Smooth muscle cell (in vitro differentiated cells): ENCODE measurements around the gene IRF7. TPM values are rescaled to one million over a fixed set of nuclear protein-coding genes. Genes with fewer than 3 reads are reported as not detected.

Experiments
- DNase-seq: peaks from one replicate; lab custom pipeline; 2025; ENCODE audit not compliant: unreplicated experiment; lab: John Stamatoyannopoulos, UW
- H2AFZ ChIP-seq: fragments of 200-600 bp; sonication (generic); 2 replicates; pipeline ENCODE4 v1.6.0; 2016; ENCODE audit warnings: antibody characterized with exemption, low read depth, mild to moderate bottlenecking
- H3F3A ChIP-seq: fragments of 200-600 bp; sonication (generic); 2 replicates; pipeline ENCODE4 v1.6.0; 2017; ENCODE audit warnings: antibody characterized with exemption, low read depth
- H3K27ac ChIP-seq: fragments of 200-600 bp; sonication (generic); 2 replicates; pipeline ENCODE4 v1.5.1; 2016; ENCODE audit warnings: low read depth, mild to moderate bottlenecking
- H3K27me3 ChIP-seq: fragments of 200-600 bp; sonication (generic); 2 replicates; pipeline ENCODE4 v1.6.1; 2016; ENCODE audit warnings: low read depth, mild to moderate bottlenecking
- H3K36me3 ChIP-seq: fragments of 200-600 bp; sonication (generic); 2 replicates; pipeline ENCODE4 v1.5.1; 2016; ENCODE audit warnings: low read depth
- H3K4me1 ChIP-seq: fragments of 200-600 bp; sonication (generic); 2 replicates; pipeline ENCODE4 v1.5.1; 2016; ENCODE audit warnings: low read depth
- H3K4me2 ChIP-seq: fragments of 200-600 bp; sonication (generic); 2 replicates; pipeline ENCODE4 v1.6.0; 2016; ENCODE audit warnings: mild to moderate bottlenecking
- H3K4me3 ChIP-seq: fragments of 200-600 bp; sonication (generic); 2 replicates; pipeline ENCODE4 v1.5.1; 2016; ENCODE audit warnings: mild to moderate bottlenecking
- H3K79me2 ChIP-seq: fragments of 200-600 bp; sonication (generic); 2 replicates; pipeline ENCODE4 v1.6.0; 2016; ENCODE audit warnings: low read depth, mild to moderate bottlenecking
- H3K9ac ChIP-seq: fragments of 200-600 bp; sonication (generic); 2 replicates; pipeline ENCODE4 v1.6.0; 2016; ENCODE audit warnings: low read depth
- H3K9me3 ChIP-seq: fragments of 200-600 bp; sonication (generic); replicated peaks from 2 replicates; pipeline ENCODE4 v1.5.1; 2016; ENCODE audit warnings: low read depth
- H4K20me1 ChIP-seq: fragments of 200-600 bp; sonication (generic); 2 replicates; pipeline ENCODE4 v1.6.0; 2016; ENCODE audit warnings: low read depth
- WGBS: methylation state at CpG from one replicate; pipeline ENCODE4 v1.1.7; 2016; ENCODE audit warnings: low lambda C conversion rate; 5-methylcytosine and 5-hydroxymethylcytosine counted together
- polyA plus RNA-seq: library from polyadenylated mRNA; unstranded; fragments of >200 nt; fragmentation: Nextera tagmentation; extraction: Ambion mirVana; gene quantifications from 2 replicates; pipeline ENCODE4 v1.2.1, GENCODE V29; 2016
- total RNA-seq: library from RNA; depleted of rRNA; stranded (reverse); fragments of >200 nt; gene quantifications from 2 replicates; pipeline ENCODE4 v1.2.3, GENCODE V29; 2014
- TF ChIP-seq, protein P1 (sequence below): fragments of 200-600 bp; sonication (generic); IDR thresholded peaks from 2 replicates; pipeline ENCODE4 v1.5.1; 2017; ENCODE audit warnings: borderline replicate concordance, mild to moderate bottlenecking, antibody characterized with exemption; ENCODE audit not compliant: insufficient read depth, poor library complexity, severe bottlenecking

IRF7 gene
- total and polyA plus RNA-seq, 2 experiments from 2014 or later, result 7.1 to 14.3 TPM

DNA sequence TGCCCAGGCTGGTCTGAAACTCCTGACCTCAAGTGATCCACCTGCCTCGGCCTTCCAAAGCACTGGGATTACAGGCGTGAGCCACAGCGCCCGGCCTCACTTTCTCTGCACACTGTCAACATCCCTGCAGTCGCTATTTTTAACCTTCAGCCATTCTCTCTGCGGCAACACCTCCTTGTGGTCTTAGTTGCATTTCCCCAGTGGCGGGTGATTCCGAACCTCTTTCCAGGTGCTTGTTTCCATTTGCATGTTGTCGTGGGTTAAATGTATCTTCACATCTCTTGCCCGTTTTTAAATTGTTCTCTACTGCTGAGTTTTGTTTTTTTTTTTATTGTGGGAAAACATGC is 13.5 kb upstream of the IRF7 start:
- peaks cover 21% of the 10 kb centered on the region for H3F3A ChIP-seq
- TF ChIP-seq, protein P1, sequence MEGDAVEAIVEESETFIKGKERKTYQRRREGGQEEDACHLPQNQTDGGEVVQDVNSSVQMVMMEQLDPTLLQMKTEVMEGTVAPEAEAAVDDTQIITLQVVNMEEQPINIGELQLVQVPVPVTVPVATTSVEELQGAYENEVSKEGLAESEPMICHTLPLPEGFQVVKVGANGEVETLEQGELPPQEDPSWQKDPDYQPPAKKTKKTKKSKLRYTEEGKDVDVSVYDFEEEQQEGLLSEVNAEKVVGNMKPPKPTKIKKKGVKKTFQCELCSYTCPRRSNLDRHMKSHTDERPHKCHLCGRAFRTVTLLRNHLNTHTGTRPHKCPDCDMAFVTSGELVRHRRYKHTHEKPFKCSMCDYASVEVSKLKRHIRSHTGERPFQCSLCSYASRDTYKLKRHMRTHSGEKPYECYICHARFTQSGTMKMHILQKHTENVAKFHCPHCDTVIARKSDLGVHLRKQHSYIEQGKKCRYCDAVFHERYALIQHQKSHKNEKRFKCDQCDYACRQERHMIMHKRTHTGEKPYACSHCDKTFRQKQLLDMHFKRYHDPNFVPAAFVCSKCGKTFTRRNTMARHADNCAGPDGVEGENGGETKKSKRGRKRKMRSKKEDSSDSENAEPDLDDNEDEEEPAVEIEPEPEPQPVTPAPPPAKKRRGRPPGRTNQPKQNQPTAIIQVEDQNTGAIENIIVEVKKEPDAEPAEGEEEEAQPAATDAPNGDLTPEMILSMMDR, result no peak
- peak overlapping the region; percentile 50 for H3K4me2 ChIP-seq
- H3K27me3 ChIP-seq, result no peaks in the 10 kb centered on the region
- H3K79me2 ChIP-seq, result no peaks in the 10 kb centered on the region
- WGBS, result 42% methylated on average over 10 of the region's 10 CpGs
- no peak for DNase-seq
- H3K4me3 ChIP-seq, result no peak overlapping the region
- peak overlapping the region; percentile 3 for H3K9ac ChIP-seq
- no peak overlapping the region for H2AFZ ChIP-seq
- no peaks in the 10 kb centered on the region for H3K4me1 ChIP-seq
- H4K20me1 ChIP-seq, result peaks cover 81% of the 10 kb centered on the region
- no peaks in the 10 kb centered on the region for H3K36me3 ChIP-seq
- no peaks in the 10 kb centered on the region for H3K9me3 ChIP-seq
- H3K27ac ChIP-seq, result peak overlapping the region; percentile 74

DNA sequence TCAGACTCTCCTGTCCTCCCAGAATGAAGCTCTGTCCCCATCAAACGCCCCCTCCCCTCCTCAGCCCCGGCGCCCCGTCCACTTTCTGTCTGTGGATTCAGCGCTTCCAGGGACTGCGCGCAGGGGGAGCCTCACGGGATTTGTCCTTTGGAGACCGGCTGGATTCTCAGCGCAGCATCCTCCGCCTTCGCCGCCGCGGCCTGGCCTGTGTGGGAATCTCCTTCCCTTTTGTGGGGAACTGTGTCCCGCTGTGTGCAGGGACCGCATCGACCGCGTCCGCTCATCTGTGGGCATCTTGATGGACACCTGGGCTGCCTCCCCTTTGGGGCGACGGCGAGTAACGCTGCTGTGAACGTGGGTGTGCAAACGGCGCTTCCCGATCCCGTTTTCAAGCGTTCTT is 12.3 kb upstream of the IRF7 start:
- no peaks in the 10 kb centered on the region for H3K9me3 ChIP-seq
- no peaks in the 10 kb centered on the region for H3K27me3 ChIP-seq
- WGBS, result 91% methylated on average over 31 of the region's 31 CpGs
- TF ChIP-seq, protein P1, result no peak
- no peaks in the 10 kb centered on the region for H3K36me3 ChIP-seq
- H4K20me1 ChIP-seq, result peaks cover 75% of the 10 kb centered on the region
- no peaks in the 10 kb centered on the region for H3K4me1 ChIP-seq
- H2AFZ ChIP-seq, result no peak overlapping the region
- peak overlapping the region; percentile 51 for H3K4me2 ChIP-seq
- H3K9ac ChIP-seq, result no peak overlapping the region
- H3K27ac ChIP-seq, result peak overlapping the region; percentile 74
- DNase-seq, result no peak
- peaks cover 16% of the 10 kb centered on the region for H3F3A ChIP-seq
- no peaks in the 10 kb centered on the region for H3K79me2 ChIP-seq
- H3K4me3 ChIP-seq, result no peak overlapping the region

DNA sequence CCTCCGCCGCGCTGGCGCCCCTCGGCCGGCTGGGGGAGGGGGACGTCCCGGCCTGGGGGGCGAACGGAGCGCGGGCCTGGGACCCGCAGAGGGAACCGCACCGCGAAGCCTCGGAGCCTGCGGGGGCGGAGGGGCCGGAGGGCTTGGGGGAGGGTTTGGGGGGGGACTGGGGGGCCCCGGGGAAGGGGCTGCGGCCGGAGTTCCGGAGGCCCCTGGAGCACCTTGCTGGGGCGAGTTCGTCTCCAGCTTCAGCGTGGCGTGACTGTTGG is 11.5 kb upstream of the IRF7 start:
- H4K20me1 ChIP-seq, result peaks cover 73% of the 10 kb centered on the region
- no peak overlapping the region for H3K27ac ChIP-seq
- 51% methylated on average over 5 of the region's 28 CpGs for WGBS
- TF ChIP-seq, protein P1, result no peak
- no peaks in the 10 kb centered on the region for H3K79me2 ChIP-seq
- H2AFZ ChIP-seq, result no peak overlapping the region
- no peaks in the 10 kb centered on the region for H3K9me3 ChIP-seq
- peaks cover 10% of the 10 kb centered on the region for H3F3A ChIP-seq
- no peak overlapping the region for H3K4me3 ChIP-seq
- no peak overlapping the region for H3K9ac ChIP-seq
- H3K4me2 ChIP-seq, result no peak overlapping the region
- no peaks in the 10 kb centered on the region for H3K36me3 ChIP-seq
- no peaks in the 10 kb centered on the region for H3K27me3 ChIP-seq
- no peaks in the 10 kb centered on the region for H3K4me1 ChIP-seq
- no peak for DNase-seq

DNA sequence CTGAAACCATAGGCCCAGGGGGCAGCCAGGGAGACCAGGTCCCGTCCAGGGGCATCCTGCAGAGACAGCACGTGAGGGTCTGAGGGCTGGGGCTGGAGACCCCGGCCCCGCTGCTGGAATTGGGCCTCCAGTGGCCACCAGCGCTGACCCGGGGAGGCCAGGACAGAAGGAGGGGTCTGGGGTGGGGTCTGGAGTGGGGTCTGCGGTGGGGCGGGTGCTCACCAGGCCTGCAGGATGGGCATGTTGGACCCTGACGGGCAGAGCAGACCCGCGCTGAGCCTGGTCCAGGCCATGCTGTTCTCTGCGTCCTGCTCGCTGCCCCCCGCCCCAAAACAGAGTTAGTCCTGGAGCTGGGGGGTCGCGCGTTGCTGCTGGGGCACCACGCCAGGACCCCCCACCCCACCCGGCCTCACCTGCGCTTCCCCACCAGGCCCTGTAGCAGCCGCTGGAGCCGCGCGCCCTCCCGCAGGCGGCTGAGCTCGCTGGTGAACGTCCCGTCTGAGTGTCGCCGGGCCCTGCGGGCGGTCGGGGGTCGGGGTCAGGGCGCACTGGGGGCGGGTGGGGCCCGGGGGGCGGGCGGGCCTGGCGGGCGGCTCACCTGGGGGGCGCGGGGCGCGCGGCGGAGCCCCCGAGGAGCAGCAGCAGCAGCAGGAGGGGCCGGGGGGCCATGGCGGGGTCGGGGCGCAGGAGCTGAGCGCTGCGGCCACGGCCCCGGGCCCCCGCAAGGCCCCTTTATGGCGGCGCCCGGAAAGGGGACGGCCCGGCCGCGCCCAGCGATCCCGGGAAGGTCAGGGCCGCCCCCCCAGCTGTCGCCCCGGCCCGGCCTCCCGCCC is 10.9 kb upstream of the IRF7 start, which contains the start of gene SCT:
Gene SCT, minus strand, starts transcription at position 707 of the 833 bp plus-strand sequence. Its CDS starts 38 bp downstream, at position 669.
- no peak within 1 kb of the TSS for H3K9ac ChIP-seq
- no peak for DNase-seq
- H3K36me3 ChIP-seq, result no peaks in the 10 kb centered on the region
- peaks cover 10% of the 10 kb centered on the region for H3F3A ChIP-seq
- H3K27me3 ChIP-seq, result no peaks in the 10 kb centered on the region
- H3K4me3 ChIP-seq, result no peak within 1 kb of the TSS
- peak within 1 kb of the TSS; percentile 74 for H3K27ac ChIP-seq
- peak within 1 kb of the TSS; percentile 51 for H3K4me2 ChIP-seq
- H3K9me3 ChIP-seq, result no peaks in the 10 kb centered on the region
- WGBS, result 43% methylated on average over 17 of the region's 72 CpGs
- H2AFZ ChIP-seq, result no peak within 1 kb of the TSS
- TF ChIP-seq, protein P1, result no peak
- H3K4me1 ChIP-seq, result no peaks in the 10 kb centered on the region
- peaks cover 73% of the 10 kb centered on the region for H4K20me1 ChIP-seq
- H3K79me2 ChIP-seq, result no peaks in the 10 kb centered on the region
